Pancreas (tissue), 10 donors: ENCODE measurements around the gene LRRC56. TPM values are rescaled to one million over a fixed set of nuclear protein-coding genes. Genes with fewer than 3 reads are reported as not detected.

Source experiments
- ATAC-seq, 4 donors: fragments of 200-7000 bp; cut with Tn5 transposase; one replicate each; pipeline versions ENCODE4 v1.8.0 to v1.9.1; 2020; ENCODE audit warnings: mild to moderate bottlenecking in 4 of 4, moderate library complexity in 4 of 4
- DNase-seq, 6 donors: peaks; one replicate each; pipeline ENCODE4 v3.0.0-alpha.2; 2020
- FAIRE-seq: peaks from 2 replicates; lab custom pipeline; 2012; peaks lifted over from hg19 to GRCh38; lab: Jason Lieb, UNC
- H3K27ac ChIP-seq, 4 donors: fragments of 200-600 bp; sonication (generic); 1 replicate in 3 of 4; 2 replicates in 1 of 4; pipeline versions ENCODE4 v1.5.0 to v1.8.0; 2020
- H3K27me3 ChIP-seq, 4 donors: fragments of 200-600 bp; one replicate each; pipeline ENCODE4 v1.8.0; 2021
- H3K36me3 ChIP-seq, 3 donors: fragments of 200-600 bp; sonication (generic) in 1 of 3; one replicate each; pipeline versions ENCODE4 v1.5.0 to v1.8.0; 2020 to 2021
- H3K4me1 ChIP-seq, 3 donors: fragments of 200-600 bp; one replicate each; pipeline ENCODE4 v1.8.0; 2021
- H3K4me3 ChIP-seq, 4 donors: fragments of 200-600 bp; sonication (generic) in 2 of 4; one replicate each; pipeline versions ENCODE4 v1.5.0 to v1.8.0; 2020 to 2021
- H3K9me3 ChIP-seq, 4 donors: fragments of 200-600 bp; one replicate each; pipeline ENCODE4 v1.8.0; 2021
- CTCF ChIP-seq, 4 donors: fragments of 200-600 bp; sonication (generic) in 3 of 4; IDR thresholded peaks; one replicate each; pipeline versions ENCODE4 v1.5.0 to v1.8.0; 2021; ENCODE audit warnings: antibody characterized with exemption in 4 of 4
- WGBS, 2 donors: extraction: QIAGEN DNeasy Blood & Tissue Kit; methylation state at CpG; one replicate each; pipeline ENCODE4 v1.1.7; 2013; 5-methylcytosine and 5-hydroxymethylcytosine counted together
- intact Hi-C, 3 donors: fragments of 100-400 bp; cut with DNase I; formaldehyde crosslinking; loops; one replicate each; pipeline versions ENCODE4 v1.11.1 to v1.14.2; 2022
- polyA plus RNA-seq, 2 donors: library from polyadenylated mRNA; stranded (reverse); fragments of 200-250 nt; gene quantifications; one replicate each; pipeline ENCODE4 v1.2.3, GENCODE V29; 2013
- total RNA-seq, 6 donors: library from RNA; stranded (reverse); fragmentation: NEBNext Ultra II Directional in 4 of 6; extraction: Animal tissue kit (Norgen Biotek cat#: 25700) in 4 of 6; gene quantifications; one replicate each; pipeline versions ENCODE4 v1.2.1 to v1.2.4, GENCODE V29; 2021 to 2023
- donor health status: healthy with polysubstance abuse.
- donor health status: DM: no; HTN: no; CAD: no; lungs with moderate emphysema.
- donor health status: DM: no; HTN: no; CAD: no.
- donor health status: control.
- donor health status: control.
- donor health status: Bipolar disorder and iron deficiency.
- donor health status: DM: yes; HTN: yes; CAD: no.
- donor health status: DM: no; HTN: no; CAD: no.
- donor health status: DM: no; HTN: no; CAD: no.
- donor health status: DM: yes; HTN: yes; CAD: no.

LRRC56 gene
- total and polyA plus RNA-seq, 8 donors: 0.98 to 7.3 (median 1.8) TPM

GRCh38 chr11:540583-541432 is 3.5 kb downstream of the LRRC56 start:
- no peaks in the 10 kb centered on the region for H3K36me3 ChIP-seq
- no peak overlapping the region for H3K27ac ChIP-seq
- 89 to 93% methylated on average over 23 of the region's 23 CpGs for WGBS, 2 donors
- no peak overlapping the region for H3K4me3 ChIP-seq
- ATAC-seq (no peak), DNase-seq (peak in 2 of 6 donors; percentile 6 to 36), FAIRE-seq (no peak)
- no peaks in the 10 kb centered on the region for H3K9me3 ChIP-seq
- H3K4me1 ChIP-seq: peaks cover 5 to 15% (median 6%) of the 10 kb centered on the region in 3 donors
- intact Hi-C loops: no loop called here
- H3K27me3 ChIP-seq: no peaks in the 10 kb centered on the region
- no peak for TF ChIP-seq CTCF (IDR thresholded peaks at IDR 0.05)

- H3K36me3 ChIP-seq: no peaks in the 10 kb centered on the region
- intact Hi-C loops: no loop called here
- FAIRE-seq (no peak), DNase-seq (peak in 2 of 6 donors; percentile 25 to 68), ATAC-seq (no peak)
- H3K27me3 ChIP-seq: no peaks in the 10 kb centered on the region
- peaks cover 5 to 12% (median 6%) of the 10 kb centered on the region in 3 donors for H3K4me1 ChIP-seq
- no peak for TF ChIP-seq CTCF (IDR thresholded peaks at IDR 0.05)
- H3K9me3 ChIP-seq: no peaks in the 10 kb centered on the region
- H3K4me3 ChIP-seq: no peak overlapping the region
- no peak overlapping the region for H3K27ac ChIP-seq
- 87 to 89% methylated on average over 19 to 20 of the region's 20 CpGs for WGBS, 2 donors
These were observed 4.1 kb downstream of the LRRC56 start for GRCh38 chr11:541433-541885.

- no peak for TF ChIP-seq CTCF (IDR thresholded peaks at IDR 0.05)
- WGBS, 2 donors: 61 to 77% methylated on average over 4 to 5 of the region's 5 CpGs
- H3K4me1 ChIP-seq: no peaks in the 10 kb centered on the region
- FAIRE-seq (no peak), DNase-seq (peak in 1 of 6 donors; percentile 68), ATAC-seq (no peak)
- intact Hi-C loops: no loop called here
- no peak overlapping the region for H3K27ac ChIP-seq
- H3K27me3 ChIP-seq: no peaks in the 10 kb centered on the region
- no peaks in the 10 kb centered on the region for H3K36me3 ChIP-seq
- H3K4me3 ChIP-seq: no peak overlapping the region
- no peaks in the 10 kb centered on the region for H3K9me3 ChIP-seq
These were observed 7.5 kb downstream of the LRRC56 start for GRCh38 chr11:544817-545166.

- Histone ChIP-seq H3K9me3 (no peaks in the 10 kb centered on the region), H3K4me1 (no peaks in the 10 kb centered on the region), H3K27me3 (no peaks in the 10 kb centered on the region), H3K4me3 (no peak overlapping the region), H3K27ac (no peak overlapping the region), H3K36me3 (no peaks in the 10 kb centered on the region)
- no peak for ATAC-seq
- FAIRE-seq: no peak
- intact Hi-C loops: no loop called here
- DNase-seq: peak in 1 of 6 donors; percentile 67
- 86 to 93% methylated on average over 11 of the region's 11 CpGs for WGBS, 2 donors
- no peak for TF ChIP-seq CTCF (IDR thresholded peaks at IDR 0.05)
These were observed 7.8 kb downstream of the LRRC56 start for GRCh38 chr11:545171-545570.
